ENCODE measurements around the gene CLIC1. TPM values are rescaled to one million over a fixed set of nuclear protein-coding genes. Genes with fewer than 3 reads are reported as not detected.

CLIC1 gene
- polyA plus RNA-seq: 100 to 1,000 TPM; 400 to 576 (median 535) TPM
- long read RNA-seq, donor 1, transcript CLIC1-208 (6 exons, 1,254 nt): major isoform, 560 of 950 reads
- long read RNA-seq, donor 1, transcript CLIC1-210 (7 exons, 1,098 nt): minor isoform, 8 of 950 reads
- long read RNA-seq, donor 1, partial matches to known transcripts: 351 of 950 reads
- long read RNA-seq, donor 1, other reads (novel, unspliced or antisense): 31 of 950 reads
- long read RNA-seq, donor 2, transcript CLIC1-208 (6 exons, 1,254 nt): major isoform, 132 of 202 reads
- long read RNA-seq, donor 2, partial matches to known transcripts: 66 of 202 reads
- long read RNA-seq, donor 2, other reads (novel, unspliced or antisense): 0 of 202 reads
- long read RNA-seq, donor 3, transcript CLIC1-208 (6 exons, 1,254 nt): major isoform, 134 of 302 reads
- long read RNA-seq, donor 3, partial matches to known transcripts: 165 of 302 reads
- long read RNA-seq, donor 3, other reads (novel, unspliced or antisense): 0 of 302 reads
- long read RNA-seq, donor 4, transcript CLIC1-208 (6 exons, 1,254 nt): major isoform, 8 of 9 reads
- long read RNA-seq, donor 4, partial matches to known transcripts: 0 of 9 reads
- long read RNA-seq, donor 4, other reads (novel, unspliced or antisense): 0 of 9 reads
- long read RNA-seq, donor 5, transcript CLIC1-208 (6 exons, 1,254 nt): major isoform, 51 of 131 reads
- long read RNA-seq, donor 5, partial matches to known transcripts: 78 of 131 reads
- long read RNA-seq, donor 5, other reads (novel, unspliced or antisense): 0 of 131 reads
- long read RNA-seq, donor 6, transcript CLIC1-208 (6 exons, 1,254 nt): major isoform, 198 of 335 reads
- long read RNA-seq, donor 6, partial matches to known transcripts: 120 of 335 reads
- long read RNA-seq, donor 6, other reads (novel, unspliced or antisense): 14 of 335 reads
- long read RNA-seq, donor 7, transcript CLIC1-208 (6 exons, 1,254 nt): major isoform, 136 of 174 reads
- long read RNA-seq, donor 7, partial matches to known transcripts: 36 of 174 reads
- long read RNA-seq, donor 7, other reads (novel, unspliced or antisense): 0 of 174 reads
- long read RNA-seq, donor 8, transcript CLIC1-208 (6 exons, 1,254 nt): major isoform, 6 of 6 reads
- long read RNA-seq, donor 8, partial matches to known transcripts: 0 of 6 reads
- long read RNA-seq, donor 8, other reads (novel, unspliced or antisense): 0 of 6 reads
- long read RNA-seq, donor 9, transcript CLIC1-208 (6 exons, 1,254 nt): major isoform, 45 of 51 reads
- long read RNA-seq, donor 9, partial matches to known transcripts: 5 of 51 reads
- long read RNA-seq, donor 9, other reads (novel, unspliced or antisense): 0 of 51 reads
- long read RNA-seq, donor 10, transcript CLIC1-208 (6 exons, 1,254 nt): major isoform, 234 of 316 reads
- long read RNA-seq, donor 10, partial matches to known transcripts: 81 of 316 reads
- long read RNA-seq, donor 10, other reads (novel, unspliced or antisense): 0 of 316 reads

GRCh38 chr6:31736021-31736767, at the start of gene CLIC1:
CLIC1 (minus strand) TSS chr6:31736530; CDS start chr6:31736300, 230 bp downstream.
- H3K4me1 ChIP-seq (ENCODE audit: control insufficient read depth in 3 of 3, insufficient read depth in 2 of 3, low read depth in 1 of 3, low read length in 2 of 3): peaks cover 3 to 60% (median 12%) of the 10 kb centered on the region in 3 donors
- 0 to 1% (median 1%) methylated on average over 17 to 24 of the region's 24 CpGs for WGBS, 3 donors
- H3K36me3 ChIP-seq (ENCODE audit: control insufficient read depth in 3 of 3, insufficient read depth in 2 of 3, low read depth in 1 of 3, low read length in 3 of 3): peaks cover 11 to 40% (median 11%) of the 10 kb centered on the region in 3 donors
- peak within 1 kb of the TSS; percentile 94 to 98 (median 97) for H3K27ac ChIP-seq (ENCODE audit: low read depth in 1 of 3, low read length in 2 of 3)
- no peaks in the 10 kb centered on the region for H3K9me3 ChIP-seq (ENCODE audit: control insufficient read depth in 2 of 2, insufficient read depth in 1 of 2, low read depth in 1 of 2, low read length in 1 of 2)
- FAIRE-seq (no peak), DNase-seq (peak; percentile 94 to 95)
- peak within 1 kb of the TSS; percentile 63 to 79 (median 72) for H3K4me3 ChIP-seq (ENCODE audit: low read depth in 1 of 3, low read length in 3 of 3)
- H3K27me3 ChIP-seq (ENCODE audit: control insufficient read depth in 3 of 3, insufficient read depth in 3 of 3, low read length in 3 of 3): no peaks in the 10 kb centered on the region

- Histone ChIP-seq H3K9me3 (ENCODE audit: control insufficient read depth in 2 of 2, insufficient read depth in 1 of 2, low read depth in 1 of 2, low read length in 1 of 2) (no peaks in the 10 kb centered on the region), H3K4me3 (ENCODE audit: low read depth in 1 of 3, low read length in 3 of 3) (no peak overlapping the region), H3K36me3 (ENCODE audit: control insufficient read depth in 3 of 3, insufficient read depth in 2 of 3, low read depth in 1 of 3, low read length in 3 of 3) (peaks cover 0 to 81% (median 13%) of the 10 kb centered on the region in 3 donors), H3K4me1 (ENCODE audit: control insufficient read depth in 3 of 3, insufficient read depth in 2 of 3, low read depth in 1 of 3, low read length in 2 of 3) (no peaks in the 10 kb centered on the region), H3K27me3 (ENCODE audit: control insufficient read depth in 3 of 3, insufficient read depth in 3 of 3, low read length in 3 of 3) (no peaks in the 10 kb centered on the region), H3K27ac (ENCODE audit: low read depth in 1 of 3, low read length in 2 of 3) (no peak overlapping the region)
- WGBS, 3 donors: 95 to 96% (median 95%) methylated on average over 11 of the region's 11 CpGs
- FAIRE-seq (no peak), DNase-seq (no peak)
Measured at GRCh38 chr6:31785475-31785874, 49.1 kb upstream of the CLIC1 start.

DNA sequence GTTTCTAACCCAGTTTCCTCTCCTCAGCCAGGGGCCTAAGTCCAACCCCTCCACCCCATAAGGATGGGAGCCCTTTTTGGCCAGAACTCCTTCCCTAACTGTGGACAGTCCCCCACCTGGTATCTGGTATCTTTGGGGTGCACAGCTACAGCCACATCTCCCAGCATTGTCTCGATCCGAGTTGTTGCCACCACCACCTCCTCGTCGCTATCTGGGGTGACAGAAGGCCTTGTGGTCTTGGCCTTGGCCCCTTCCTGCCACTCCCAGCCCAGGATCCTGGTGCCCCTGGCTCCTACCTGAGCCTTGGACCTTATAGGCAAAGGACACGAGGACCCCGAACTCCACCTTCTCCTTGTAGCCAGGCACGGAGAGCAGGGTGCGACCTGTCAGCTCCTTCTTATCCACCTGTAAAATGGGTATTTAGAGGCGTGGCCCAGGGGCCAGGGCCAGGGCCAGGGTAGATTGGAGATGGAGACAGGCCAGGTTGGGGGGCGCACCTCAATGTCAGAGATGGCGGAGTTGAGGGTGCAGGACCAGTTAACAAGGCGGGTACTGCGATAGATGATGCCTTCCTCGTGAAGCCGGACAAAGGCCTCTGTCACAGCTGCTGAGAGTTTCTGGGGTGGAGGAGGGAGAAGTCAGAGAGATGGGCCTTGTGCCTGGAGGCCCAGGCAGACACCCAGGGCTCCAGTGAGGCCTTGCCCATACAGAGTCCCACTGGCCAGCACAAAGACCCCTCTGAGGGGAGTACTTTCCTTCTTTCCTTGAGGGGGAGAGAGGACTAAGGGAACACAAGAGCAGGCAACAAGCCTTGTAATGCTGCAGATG, 48.0 kb upstream of the CLIC1 start:
- Histone ChIP-seq H3K4me1 (ENCODE audit: control insufficient read depth in 3 of 3, insufficient read depth in 2 of 3, low read depth in 1 of 3, low read length in 2 of 3) (no peaks in the 10 kb centered on the region), H3K27ac (ENCODE audit: low read depth in 1 of 3, low read length in 2 of 3) (no peak overlapping the region), H3K27me3 (ENCODE audit: control insufficient read depth in 3 of 3, insufficient read depth in 3 of 3, low read length in 3 of 3) (no peaks in the 10 kb centered on the region), H3K36me3 (ENCODE audit: control insufficient read depth in 3 of 3, insufficient read depth in 2 of 3, low read depth in 1 of 3, low read length in 3 of 3) (peaks cover 0 to 82% (median 13%) of the 10 kb centered on the region in 3 donors), H3K9me3 (ENCODE audit: control insufficient read depth in 2 of 2, insufficient read depth in 1 of 2, low read depth in 1 of 2, low read length in 1 of 2) (no peaks in the 10 kb centered on the region), H3K4me3 (ENCODE audit: low read depth in 1 of 3, low read length in 3 of 3) (no peak overlapping the region)
- FAIRE-seq: no peak
- DNase-seq: no peak
- WGBS, 3 donors: 91 to 96% (median 93%) methylated on average over 15 of the region's 15 CpGs

DNA sequence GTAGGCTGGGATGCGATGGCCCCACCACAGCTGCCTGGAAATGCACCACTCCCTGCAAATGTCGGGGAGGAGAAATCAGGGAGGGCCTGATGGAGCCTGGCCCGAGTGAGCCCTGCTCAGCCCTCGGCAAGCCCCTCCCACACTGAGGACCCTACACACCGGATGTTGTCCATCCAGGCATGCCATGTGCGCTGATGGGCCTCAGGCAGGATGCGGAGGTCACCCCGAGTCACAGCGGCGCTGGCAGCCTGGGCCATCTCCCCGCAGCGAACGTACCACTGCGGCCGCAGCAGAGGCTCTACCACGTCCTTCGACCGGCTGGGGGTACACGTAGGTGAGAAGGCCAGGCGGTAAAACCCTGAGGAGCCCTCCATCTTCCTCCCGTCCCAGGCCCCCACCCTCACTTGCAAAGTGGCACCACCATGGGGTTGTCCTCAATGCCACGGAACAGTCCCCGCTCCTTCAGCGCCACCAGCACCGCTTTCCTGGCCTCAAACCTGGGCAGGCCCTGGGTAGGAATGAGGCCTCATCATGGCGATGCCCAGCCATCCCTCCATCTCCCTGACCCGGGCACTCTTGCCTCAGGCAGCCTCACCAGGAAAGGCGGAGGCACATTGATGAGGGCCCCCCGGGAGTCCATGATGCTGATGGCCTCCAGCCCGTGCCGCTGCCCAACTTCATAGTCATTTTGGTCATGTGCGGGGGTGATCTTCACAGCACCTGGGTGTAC, 46.0 kb upstream of the CLIC1 start:
- no peaks in the 10 kb centered on the region for H3K9me3 ChIP-seq (ENCODE audit: control insufficient read depth in 2 of 2, insufficient read depth in 1 of 2, low read depth in 1 of 2, low read length in 1 of 2)
- no peaks in the 10 kb centered on the region for H3K27me3 ChIP-seq (ENCODE audit: control insufficient read depth in 3 of 3, insufficient read depth in 3 of 3, low read length in 3 of 3)
- FAIRE-seq (no peak), DNase-seq (no peak)
- H3K27ac ChIP-seq (ENCODE audit: low read depth in 1 of 3, low read length in 2 of 3): no peak overlapping the region
- no peak overlapping the region for H3K4me3 ChIP-seq (ENCODE audit: low read depth in 1 of 3, low read length in 3 of 3)
- H3K4me1 ChIP-seq (ENCODE audit: control insufficient read depth in 3 of 3, insufficient read depth in 2 of 3, low read depth in 1 of 3, low read length in 2 of 3): peaks cover 0 to 9% (median 0%) of the 10 kb centered on the region in 3 donors
- WGBS, 3 donors: 92 to 96% (median 93%) methylated on average over 32 of the region's 32 CpGs
- H3K36me3 ChIP-seq (ENCODE audit: control insufficient read depth in 3 of 3, insufficient read depth in 2 of 3, low read depth in 1 of 3, low read length in 3 of 3): peaks cover 0 to 92% (median 17%) of the 10 kb centered on the region in 3 donors

DNA sequence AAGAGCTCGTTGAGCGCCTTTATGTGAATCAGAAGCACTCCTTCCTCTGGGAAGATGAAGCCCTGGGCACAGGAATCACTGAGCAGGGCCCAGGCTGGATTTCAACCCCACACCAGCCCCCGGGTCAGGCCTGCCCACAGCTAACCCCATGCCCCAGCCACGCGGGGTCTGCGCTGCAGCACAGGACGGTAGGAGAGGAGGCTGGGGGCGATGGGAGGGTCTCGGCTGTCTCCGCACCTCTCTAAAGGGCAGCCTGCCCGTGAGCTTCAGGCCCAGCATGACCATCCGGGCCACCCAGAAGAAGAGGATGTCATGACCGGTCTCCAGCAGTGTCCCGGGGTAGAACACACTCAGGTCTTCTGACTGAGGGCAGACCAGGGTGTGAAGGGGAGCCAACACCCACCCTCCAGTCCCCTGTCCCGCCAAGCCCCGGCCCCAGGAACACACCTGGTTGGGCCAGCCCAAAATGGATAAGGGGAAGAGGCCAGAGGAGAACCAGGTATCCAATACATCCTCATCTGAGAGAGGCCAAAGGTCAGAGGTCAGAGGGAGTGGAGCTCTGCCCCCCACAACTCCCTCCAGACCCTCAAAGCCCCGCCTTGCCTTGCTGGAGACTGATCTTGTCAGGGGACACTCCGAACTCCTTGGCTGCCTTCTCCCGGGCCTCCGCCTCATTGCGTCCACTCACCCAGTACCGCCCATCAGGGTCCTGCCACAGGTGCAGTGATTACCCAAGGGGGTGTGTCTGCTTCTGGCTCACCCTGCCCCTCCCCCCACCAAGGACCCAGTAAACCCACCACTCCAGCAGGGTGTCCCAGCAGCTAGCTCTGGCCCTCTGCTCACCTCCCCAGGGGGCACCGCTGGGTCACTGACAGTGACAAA, 45.2 kb upstream of the CLIC1 start:
- no peaks in the 10 kb centered on the region for H3K27me3 ChIP-seq (ENCODE audit: control insufficient read depth in 3 of 3, insufficient read depth in 3 of 3, low read length in 3 of 3)
- DNase-seq (no peak), FAIRE-seq (no peak)
- H3K4me1 ChIP-seq (ENCODE audit: control insufficient read depth in 3 of 3, insufficient read depth in 2 of 3, low read depth in 1 of 3, low read length in 2 of 3): peaks cover 0 to 17% (median 2%) of the 10 kb centered on the region in 3 donors
- H3K36me3 ChIP-seq (ENCODE audit: control insufficient read depth in 3 of 3, insufficient read depth in 2 of 3, low read depth in 1 of 3, low read length in 3 of 3): peaks cover 0 to 87% (median 17%) of the 10 kb centered on the region in 3 donors
- no peak overlapping the region for H3K27ac ChIP-seq (ENCODE audit: low read depth in 1 of 3, low read length in 2 of 3)
- WGBS, 3 donors: 91 to 96% (median 95%) methylated on average over 23 of the region's 23 CpGs
- H3K9me3 ChIP-seq (ENCODE audit: control insufficient read depth in 2 of 2, insufficient read depth in 1 of 2, low read depth in 1 of 2, low read length in 1 of 2): no peaks in the 10 kb centered on the region
- no peak overlapping the region for H3K4me3 ChIP-seq (ENCODE audit: low read depth in 1 of 3, low read length in 3 of 3)

DNA sequence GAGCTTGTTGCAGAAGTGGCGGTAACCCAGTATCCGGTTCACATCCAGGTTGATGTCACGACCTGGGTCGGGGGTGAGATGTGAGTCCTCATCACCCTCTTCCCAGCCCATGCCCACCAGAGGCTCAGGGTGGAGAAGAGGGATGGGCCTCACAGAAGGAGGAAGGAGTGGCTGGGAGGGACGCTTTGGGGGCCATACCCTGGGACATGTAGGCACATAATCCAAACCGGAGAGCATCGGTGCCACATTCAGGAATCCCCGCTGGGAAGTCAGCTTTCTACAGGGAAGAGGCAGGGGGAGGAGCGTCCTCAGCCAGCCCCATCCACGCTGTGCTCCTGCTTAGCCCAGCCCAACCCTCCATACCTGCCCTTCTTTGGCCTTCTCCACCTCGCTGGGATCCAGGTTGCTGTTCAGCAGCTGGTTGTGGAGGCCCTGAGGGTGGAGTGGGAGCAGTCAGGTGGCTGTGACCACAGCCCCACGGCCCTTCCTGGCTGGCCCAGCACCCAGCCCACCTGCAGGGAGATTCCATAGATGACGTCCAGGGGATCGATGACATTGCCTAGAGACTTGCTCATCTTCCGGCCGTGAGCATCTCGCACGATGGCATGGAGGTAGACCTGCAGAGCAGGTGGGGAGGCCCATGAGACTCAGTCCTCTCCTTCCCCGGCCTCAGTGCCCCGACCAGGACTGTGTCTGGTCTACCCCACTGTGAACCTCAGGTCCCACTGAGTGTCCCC, 44.3 kb upstream of the CLIC1 start:
- H3K4me3 ChIP-seq (ENCODE audit: low read depth in 1 of 3, low read length in 3 of 3): no peak overlapping the region
- peaks cover 0 to 80% (median 17%) of the 10 kb centered on the region in 3 donors for H3K36me3 ChIP-seq (ENCODE audit: control insufficient read depth in 3 of 3, insufficient read depth in 2 of 3, low read depth in 1 of 3, low read length in 3 of 3)
- no peak overlapping the region for H3K27ac ChIP-seq (ENCODE audit: low read depth in 1 of 3, low read length in 2 of 3)
- WGBS, 3 donors: 85 to 91% (median 89%) methylated on average over 20 of the region's 20 CpGs
- DNase-seq (no peak), FAIRE-seq (no peak)
- peaks cover 0 to 26% (median 4%) of the 10 kb centered on the region in 3 donors for H3K4me1 ChIP-seq (ENCODE audit: control insufficient read depth in 3 of 3, insufficient read depth in 2 of 3, low read depth in 1 of 3, low read length in 2 of 3)
- H3K27me3 ChIP-seq (ENCODE audit: control insufficient read depth in 3 of 3, insufficient read depth in 3 of 3, low read length in 3 of 3): no peaks in the 10 kb centered on the region
- H3K9me3 ChIP-seq (ENCODE audit: control insufficient read depth in 2 of 2, insufficient read depth in 1 of 2, low read depth in 1 of 2, low read length in 1 of 2): no peaks in the 10 kb centered on the region

Measured in small intestine (tissue), 16 donors.